ENCODE results near the gene KRTAP4-3. TPM values are rescaled to one million over a fixed set of nuclear protein-coding genes. Genes with fewer than 3 reads are reported as not detected.
"Not testable (repeated sequence)": the region's sequence is repeated elsewhere in the genome, so short reads cannot be mapped to it uniquely, and the experiment has no call there.

Gene KRTAP4-3
- polyA plus RNA-seq, 3 donors, result not detected

DNA sequence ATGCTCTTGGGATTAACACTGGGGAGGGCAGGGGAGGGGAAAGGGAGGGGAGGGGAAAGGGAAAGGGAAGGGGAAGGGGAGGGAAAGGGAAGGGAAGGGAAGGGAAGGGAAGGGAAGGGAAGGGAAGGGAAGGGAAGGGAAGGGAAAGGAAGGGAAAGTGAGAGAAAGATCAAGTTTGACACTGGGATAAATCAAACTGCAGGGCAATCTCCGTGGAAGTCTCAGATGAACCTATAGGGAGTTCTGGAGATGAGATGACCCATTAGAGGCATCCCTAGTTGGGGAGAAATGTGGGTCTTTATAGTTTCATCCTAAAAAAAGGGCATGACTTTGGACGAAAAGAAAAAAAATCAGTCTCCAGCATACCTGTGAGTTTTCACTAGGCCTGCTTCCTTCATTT is 46.3 kb downstream of the KRTAP4-3 start:
- DNase-seq, result no peak
- TF ChIP-seq, protein P1, sequence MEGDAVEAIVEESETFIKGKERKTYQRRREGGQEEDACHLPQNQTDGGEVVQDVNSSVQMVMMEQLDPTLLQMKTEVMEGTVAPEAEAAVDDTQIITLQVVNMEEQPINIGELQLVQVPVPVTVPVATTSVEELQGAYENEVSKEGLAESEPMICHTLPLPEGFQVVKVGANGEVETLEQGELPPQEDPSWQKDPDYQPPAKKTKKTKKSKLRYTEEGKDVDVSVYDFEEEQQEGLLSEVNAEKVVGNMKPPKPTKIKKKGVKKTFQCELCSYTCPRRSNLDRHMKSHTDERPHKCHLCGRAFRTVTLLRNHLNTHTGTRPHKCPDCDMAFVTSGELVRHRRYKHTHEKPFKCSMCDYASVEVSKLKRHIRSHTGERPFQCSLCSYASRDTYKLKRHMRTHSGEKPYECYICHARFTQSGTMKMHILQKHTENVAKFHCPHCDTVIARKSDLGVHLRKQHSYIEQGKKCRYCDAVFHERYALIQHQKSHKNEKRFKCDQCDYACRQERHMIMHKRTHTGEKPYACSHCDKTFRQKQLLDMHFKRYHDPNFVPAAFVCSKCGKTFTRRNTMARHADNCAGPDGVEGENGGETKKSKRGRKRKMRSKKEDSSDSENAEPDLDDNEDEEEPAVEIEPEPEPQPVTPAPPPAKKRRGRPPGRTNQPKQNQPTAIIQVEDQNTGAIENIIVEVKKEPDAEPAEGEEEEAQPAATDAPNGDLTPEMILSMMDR (IDR thresholded peaks at IDR 0.05), result no peak
- H3K27ac Mint-ChIP-seq, result no peak overlapping the region
- Histone ChIP-seq H4K20me1 (ENCODE audit: insufficient read depth, low read length) (no peaks in the 10 kb centered on the region), H3K4me1 (ENCODE audit: control insufficient read depth in 1 of 2, insufficient read depth in 2 of 2, low read length in 2 of 2) (peaks cover 10 to 11% of the 10 kb centered on the region in 2 donors), H3K27me3 (ENCODE audit: control insufficient read depth in 2 of 2, insufficient read depth in 2 of 2, low read length in 2 of 2) (no peaks in the 10 kb centered on the region), H3K9ac (ENCODE audit: insufficient read depth, low read length, poor library complexity, severe bottlenecking) (no peak overlapping the region), H3K9me3 (replicated peaks in 1 of 2; ENCODE audit: control insufficient read depth in 1 of 2, insufficient read depth in 1 of 2, low read length in 2 of 2) (no peaks in the 10 kb centered on the region), H2AFZ (ENCODE audit: insufficient read depth, low read depth, low read length, poor library complexity, severe bottlenecking) (no peak overlapping the region), H3K79me2 (ENCODE audit: insufficient read depth, low read length) (no peaks in the 10 kb centered on the region), H3K36me3 (replicated peaks in 1 of 2; ENCODE audit: control insufficient read depth in 1 of 2, insufficient read depth in 2 of 2, low read length in 2 of 2) (no peaks in the 10 kb centered on the region), H3K4me3 (replicated peaks in 1 of 3; ENCODE audit: low read depth in 2 of 3, low read length in 3 of 3) (no peak overlapping the region), H3K27ac (ENCODE audit: low read depth in 1 of 2, low read length in 2 of 2) (no peak overlapping the region), H3K4me2 (replicated peaks; ENCODE audit: extremely low read depth, low read length, poor library complexity, severe bottlenecking) (no peak overlapping the region)
- H3K4me3 Mint-ChIP-seq, result no peak overlapping the region
- peaks cover 0 to 8% (median 0%) of the 10 kb centered on the region in 7 donors for H3K9me3 Mint-ChIP-seq
- 100% methylated on average over 1 of the region's 2 CpGs for WGBS (ENCODE audit: insufficient coverage)
- intact Hi-C loops (cut with micrococcal nuclease), result no loop called here
- H3K27me3 Mint-ChIP-seq (ENCODE audit: low read depth in 3 of 3), result peaks cover 0 to 2% (median 0%) of the 10 kb centered on the region in 3 donors
- no peaks in the 10 kb centered on the region for H3K36me3 Mint-ChIP-seq
- H3K4me1 Mint-ChIP-seq, result peaks cover 14% of the 10 kb centered on the region

DNA sequence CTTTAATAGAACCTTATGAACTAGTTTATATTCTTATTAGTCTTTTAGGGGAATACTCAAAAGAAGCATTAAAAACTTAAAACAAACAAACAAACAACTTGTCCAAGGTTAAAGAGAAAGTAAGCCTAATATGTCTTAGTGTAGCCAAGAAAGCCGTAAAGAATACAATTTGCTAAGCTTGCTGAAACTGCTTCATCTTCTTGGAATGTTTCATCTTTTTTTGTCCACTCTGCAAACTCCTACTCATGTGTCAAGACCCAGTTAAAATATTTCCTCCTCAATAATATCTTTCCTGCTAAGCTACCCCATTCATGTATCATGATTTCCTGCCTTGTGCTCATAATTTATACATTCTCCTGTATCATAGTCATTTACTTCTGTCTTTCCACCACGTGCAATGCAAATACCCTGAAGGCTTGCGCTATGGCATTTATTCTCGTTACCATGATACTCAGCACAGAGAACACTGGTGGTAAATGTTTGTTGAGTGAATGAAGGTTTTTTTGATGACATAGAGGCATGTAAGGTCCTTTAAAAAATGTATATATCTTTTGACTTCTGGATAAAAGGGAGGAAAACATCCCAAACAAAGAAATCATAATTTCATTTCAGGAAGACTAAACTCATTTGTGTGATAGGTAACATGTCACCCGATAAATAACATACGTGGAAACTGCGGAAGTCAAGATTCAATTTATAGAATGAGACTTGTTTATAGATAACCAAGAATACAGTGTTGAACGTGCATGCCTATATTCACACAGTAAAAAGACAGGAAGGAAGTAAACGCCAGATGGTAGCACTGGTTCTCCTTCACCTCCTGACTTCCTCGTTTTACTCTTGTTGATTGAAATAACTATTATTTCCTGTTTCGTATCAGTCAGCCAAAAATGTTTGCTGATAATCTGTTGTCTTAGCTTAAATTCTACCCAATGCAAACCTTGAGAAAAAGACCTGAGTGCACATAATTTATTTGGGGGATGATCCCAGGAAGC is 48.0 kb downstream of the KRTAP4-3 start:
- H3K27me3 Mint-ChIP-seq (ENCODE audit: low read depth in 3 of 3); H3K27me3 ChIP-seq (ENCODE audit: control insufficient read depth in 2 of 2, insufficient read depth in 2 of 2, low read length in 2 of 2); H3K36me3 ChIP-seq (replicated peaks in 1 of 2; ENCODE audit: control insufficient read depth in 1 of 2, insufficient read depth in 2 of 2, low read length in 2 of 2); H3K9ac ChIP-seq (ENCODE audit: insufficient read depth, low read length, poor library complexity, severe bottlenecking); H2AFZ ChIP-seq (ENCODE audit: insufficient read depth, low read depth, low read length, poor library complexity, severe bottlenecking); H3K79me2 ChIP-seq (ENCODE audit: insufficient read depth, low read length); H3K36me3 Mint-ChIP-seq; H3K9me3 ChIP-seq (replicated peaks in 1 of 2; ENCODE audit: control insufficient read depth in 1 of 2, insufficient read depth in 1 of 2, low read length in 2 of 2); H3K9me3 Mint-ChIP-seq; H3K4me2 ChIP-seq (replicated peaks; ENCODE audit: extremely low read depth, low read length, poor library complexity, severe bottlenecking); H3K27ac ChIP-seq (ENCODE audit: low read depth in 1 of 2, low read length in 2 of 2); intact Hi-C loops (cut with micrococcal nuclease); H4K20me1 ChIP-seq (ENCODE audit: insufficient read depth, low read length): not testable (repeated sequence)
- DNase-seq, result peak; percentile 8 to 38 (median 26)
- Histone ChIP-seq H3K4me1 (ENCODE audit: control insufficient read depth in 1 of 2, insufficient read depth in 2 of 2, low read length in 2 of 2) (peaks cover 14 to 21% of the 10 kb centered on the region in 2 donors), H3K4me3 (replicated peaks in 1 of 3; ENCODE audit: low read depth in 2 of 3, low read length in 3 of 3) (peak overlapping the region in 1 of 3 experiments; percentile 17)
- WGBS (ENCODE audit: insufficient coverage), result no CpG with 5 or more reads among the region's 11 CpGs
- H3K4me1 Mint-ChIP-seq, result peaks cover 24% of the 10 kb centered on the region
- H3K27ac Mint-ChIP-seq, result peak overlapping the region in 2 of 7 donors; percentile 14 to 60
- H3K4me3 Mint-ChIP-seq, result peak overlapping the region in 1 of 2 donors; percentile 60

Data from CD14-positive monocyte (primary cell).